Suprapubic skin (tissue), 3 donors: ENCODE data around the gene GMPR.

Source experiments
- POLR2A ChIP-seq, 2 donors: fragments of 450-650 bp; IDR thresholded peaks; one replicate each; pipeline ENCODE4 v1.6.1; 2017; ENCODE audit warnings: antibody characterized with exemption in 2 of 2, mild to moderate bottlenecking in 2 of 2, moderate library complexity in 2 of 2
- TF ChIP-seq, protein P1 (sequence below), 2 donors: fragments of 200-600 bp in 1 of 2; fragments of 450-650 bp in 1 of 2; sonication (generic) in 1 of 2; IDR thresholded peaks; one replicate each; pipeline ENCODE4 v1.5.1; 2016 to 2019; ENCODE audit warnings: antibody characterized with exemption in 2 of 2, mild to moderate bottlenecking in 1 of 2, moderate library complexity in 1 of 2

DNA sequence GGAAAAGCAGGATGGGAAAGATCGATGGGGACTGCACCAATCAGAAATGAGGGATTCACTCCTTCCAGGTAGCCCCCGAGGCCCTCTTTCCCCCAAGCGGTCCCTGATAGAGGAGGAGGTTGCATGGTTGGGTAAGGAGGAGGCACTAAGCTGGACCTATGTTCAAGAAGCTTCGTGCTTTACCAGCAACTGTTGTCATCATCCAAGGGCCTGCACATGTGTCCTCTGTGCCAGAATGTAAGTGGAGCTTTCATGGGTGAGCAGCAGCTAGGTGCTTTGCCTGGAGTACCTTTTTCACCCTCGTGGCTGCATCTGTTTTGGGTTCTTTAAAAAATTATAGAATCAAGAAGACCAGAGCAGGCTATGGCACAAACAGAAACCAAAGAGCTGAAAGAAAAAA is 54.0 kb downstream of the GMPR start:
- no peak for TF ChIP-seq POLR2A (IDR thresholded peaks at IDR 0.05)
- TF ChIP-seq, protein P1, sequence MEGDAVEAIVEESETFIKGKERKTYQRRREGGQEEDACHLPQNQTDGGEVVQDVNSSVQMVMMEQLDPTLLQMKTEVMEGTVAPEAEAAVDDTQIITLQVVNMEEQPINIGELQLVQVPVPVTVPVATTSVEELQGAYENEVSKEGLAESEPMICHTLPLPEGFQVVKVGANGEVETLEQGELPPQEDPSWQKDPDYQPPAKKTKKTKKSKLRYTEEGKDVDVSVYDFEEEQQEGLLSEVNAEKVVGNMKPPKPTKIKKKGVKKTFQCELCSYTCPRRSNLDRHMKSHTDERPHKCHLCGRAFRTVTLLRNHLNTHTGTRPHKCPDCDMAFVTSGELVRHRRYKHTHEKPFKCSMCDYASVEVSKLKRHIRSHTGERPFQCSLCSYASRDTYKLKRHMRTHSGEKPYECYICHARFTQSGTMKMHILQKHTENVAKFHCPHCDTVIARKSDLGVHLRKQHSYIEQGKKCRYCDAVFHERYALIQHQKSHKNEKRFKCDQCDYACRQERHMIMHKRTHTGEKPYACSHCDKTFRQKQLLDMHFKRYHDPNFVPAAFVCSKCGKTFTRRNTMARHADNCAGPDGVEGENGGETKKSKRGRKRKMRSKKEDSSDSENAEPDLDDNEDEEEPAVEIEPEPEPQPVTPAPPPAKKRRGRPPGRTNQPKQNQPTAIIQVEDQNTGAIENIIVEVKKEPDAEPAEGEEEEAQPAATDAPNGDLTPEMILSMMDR (IDR thresholded peaks at IDR 0.05): no peak
